HG02885 (cell line): ENCODE results near the gene LSS.

Experiments
- ATAC-seq: cut with Tn5 transposase; IDR thresholded peaks from one replicate; pipeline ENCODE4 v1.9.1; 2021; ENCODE audit warnings: mild to moderate bottlenecking; ENCODE audit not compliant: unreplicated experiment, poor library complexity

The LSS gene

DNA sequence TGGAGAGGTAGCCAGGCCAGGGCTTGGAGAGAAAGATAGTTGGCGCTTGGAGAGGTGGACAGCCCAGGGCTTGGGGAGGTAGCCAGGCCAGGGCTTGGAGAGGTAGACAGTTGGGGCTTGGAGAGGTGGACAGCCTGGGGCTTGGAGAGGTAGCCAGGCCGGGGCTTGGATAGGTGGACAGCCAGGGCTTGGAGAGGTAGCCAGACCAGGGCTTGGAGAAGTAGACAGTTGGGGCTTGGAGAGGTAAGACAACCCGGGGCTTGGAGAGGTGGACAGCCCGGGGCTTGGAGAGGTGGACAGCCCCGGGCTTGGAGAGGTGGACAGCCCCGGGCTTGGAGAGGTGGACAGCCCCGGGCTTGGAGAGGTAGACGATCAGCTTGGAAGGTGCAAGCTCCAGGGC lies 7.7 kb downstream of the LSS start:
- no peak for ATAC-seq

DNA sequence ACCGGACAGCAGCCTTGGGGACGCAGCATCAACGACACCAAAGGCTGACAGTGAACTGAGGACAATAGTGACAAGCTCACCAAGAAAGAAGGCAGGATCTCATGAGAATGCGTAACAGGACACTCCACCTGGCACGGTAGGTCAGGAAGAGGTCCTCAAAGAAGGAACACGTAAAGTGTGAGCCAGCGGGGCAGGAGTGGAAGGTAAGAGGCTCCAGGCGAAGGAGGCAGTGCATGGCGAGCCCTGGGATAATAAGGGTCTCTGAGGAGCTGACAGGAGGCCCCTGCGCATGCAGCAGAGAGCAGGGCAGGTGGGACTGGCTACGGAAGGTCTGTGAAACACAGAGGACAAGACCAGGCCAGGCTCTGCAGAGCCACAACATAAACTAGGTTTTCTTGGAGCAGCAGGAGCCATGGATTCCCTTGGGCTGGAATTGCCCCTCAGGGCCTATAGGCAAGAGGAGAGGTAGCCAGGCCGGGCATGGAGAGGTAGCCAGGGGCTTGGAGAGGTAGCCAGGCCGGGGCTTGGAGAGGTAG lies 8.2 kb downstream of the LSS start:
- ATAC-seq: no peak

DNA sequence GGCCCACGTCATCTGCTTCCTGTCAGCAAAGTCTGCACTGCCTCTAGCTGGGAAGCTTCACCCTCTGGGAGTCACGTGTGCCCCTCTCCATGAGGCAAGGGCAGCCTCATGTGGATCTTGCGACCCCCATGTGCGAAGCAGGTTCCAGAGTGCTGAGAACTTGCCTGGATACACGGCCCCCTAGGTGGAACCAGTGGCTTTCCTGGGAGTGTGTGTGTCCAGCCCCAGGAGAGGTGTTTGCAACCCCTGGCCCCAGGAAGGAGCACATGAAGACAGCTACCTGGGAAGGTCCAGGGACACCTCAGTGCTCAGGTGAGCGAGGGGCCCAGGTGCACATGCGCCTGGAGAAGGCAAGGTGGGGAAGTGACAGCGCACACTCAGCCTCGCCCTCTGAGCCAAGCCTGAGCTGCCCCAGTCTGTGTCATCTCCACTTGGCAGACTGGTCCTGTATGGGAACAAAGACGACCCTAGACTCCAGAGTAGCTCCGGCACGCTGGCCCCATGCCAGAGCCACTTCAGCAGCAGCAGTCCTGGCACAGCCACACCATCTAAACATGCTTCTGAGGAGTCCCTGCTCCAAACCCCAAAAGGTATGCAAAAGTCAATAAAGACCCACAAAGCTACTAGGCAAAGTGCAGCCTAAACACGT lies 8.9 kb downstream of the LSS start:
- no peak for ATAC-seq

DNA sequence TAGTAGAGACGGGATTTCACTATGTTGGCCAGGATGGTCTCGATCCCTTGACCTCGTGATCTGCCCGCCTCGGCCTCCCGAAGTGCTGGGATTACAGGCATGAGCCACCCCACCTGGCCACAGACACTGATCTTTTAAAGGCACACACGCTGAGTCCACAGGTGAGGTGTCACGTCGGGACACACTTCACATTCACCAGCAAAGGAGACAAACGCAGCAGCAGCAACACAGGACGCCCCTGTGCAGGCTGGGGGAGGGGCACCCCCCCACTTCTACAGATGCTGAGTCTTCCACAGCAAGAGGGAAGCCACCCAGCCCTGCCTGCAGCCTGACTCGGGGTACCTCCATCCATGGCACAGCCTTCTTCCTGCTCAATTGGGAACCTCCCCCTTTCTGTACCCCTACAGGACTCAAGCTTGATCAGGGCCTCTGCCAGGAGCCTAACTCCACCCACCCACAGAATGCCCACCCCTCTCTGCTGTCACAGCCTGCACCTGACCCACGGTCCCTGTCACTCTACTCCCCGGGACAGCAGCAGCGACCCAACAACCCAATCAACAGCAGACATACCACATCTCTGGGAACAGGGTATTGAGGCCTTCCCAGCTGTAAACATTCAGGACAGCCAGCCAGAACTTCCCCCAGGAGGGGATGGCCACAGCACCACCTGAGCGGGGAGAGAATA lies 9.5 kb downstream of the LSS start:
- ATAC-seq: no peak

DNA sequence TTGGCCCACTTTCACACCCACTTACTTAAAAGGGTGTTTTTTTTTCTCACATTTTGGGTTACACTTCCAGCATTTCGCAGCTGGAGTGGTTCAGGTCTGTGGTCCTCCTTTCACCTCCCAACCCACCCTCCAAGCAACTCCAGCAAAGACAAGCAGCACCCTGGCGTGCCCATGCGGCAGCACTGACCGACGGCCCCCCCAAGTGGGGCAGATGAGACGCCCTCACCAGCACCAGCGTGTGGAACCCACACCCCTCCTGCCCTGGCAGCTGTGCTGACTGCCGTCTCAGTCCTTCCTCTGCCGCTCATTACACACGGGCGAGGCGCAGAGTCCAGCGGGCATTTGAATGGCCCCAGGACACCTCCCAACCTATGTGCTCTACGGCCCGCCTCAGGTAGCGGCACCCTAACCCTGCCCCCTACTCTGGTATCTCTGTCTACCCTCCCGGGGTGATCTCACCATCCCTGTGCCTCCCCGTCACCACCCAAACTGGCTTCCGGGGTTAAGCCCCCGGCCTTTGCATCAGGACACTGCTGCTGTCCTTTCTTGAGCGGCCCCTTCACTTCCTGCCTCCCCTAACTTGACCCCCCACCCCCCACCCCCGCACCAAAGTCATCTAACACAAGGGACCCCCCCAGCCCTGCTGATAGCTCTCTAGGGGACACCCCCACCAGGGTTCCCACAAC lies 10.9 kb downstream of the LSS start:
- no peak for ATAC-seq

DNA sequence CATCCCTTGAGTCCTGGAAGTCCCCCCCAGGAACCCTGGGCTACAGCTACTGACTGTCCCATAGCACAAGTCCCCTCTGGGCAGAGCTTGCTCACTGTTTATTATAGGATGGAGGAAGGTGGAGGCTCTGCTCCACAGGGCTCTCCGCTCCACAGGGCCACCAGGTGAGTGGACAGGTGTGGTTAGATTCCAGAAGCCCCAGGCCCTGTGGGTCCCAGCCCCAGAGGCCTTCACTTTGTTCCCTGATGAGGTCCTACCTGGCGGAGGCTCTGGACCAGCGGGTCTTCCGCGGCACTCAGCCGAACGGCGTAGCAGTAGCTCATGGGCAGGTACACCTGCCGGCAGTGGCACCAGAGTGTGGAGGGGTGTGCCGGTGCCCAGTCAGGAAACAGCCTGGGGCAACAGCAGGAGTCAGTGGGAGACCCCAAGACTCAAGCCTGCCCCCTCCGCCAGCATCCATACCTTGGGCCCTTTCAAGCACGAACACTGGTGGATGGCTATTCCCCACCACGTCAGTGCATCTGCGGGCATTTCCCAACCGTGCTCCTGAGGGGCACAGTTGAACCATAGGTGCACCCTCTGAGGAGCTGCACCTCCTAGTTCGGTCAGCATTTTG lies 12.3 kb downstream of the LSS start:
- no peak for ATAC-seq

DNA sequence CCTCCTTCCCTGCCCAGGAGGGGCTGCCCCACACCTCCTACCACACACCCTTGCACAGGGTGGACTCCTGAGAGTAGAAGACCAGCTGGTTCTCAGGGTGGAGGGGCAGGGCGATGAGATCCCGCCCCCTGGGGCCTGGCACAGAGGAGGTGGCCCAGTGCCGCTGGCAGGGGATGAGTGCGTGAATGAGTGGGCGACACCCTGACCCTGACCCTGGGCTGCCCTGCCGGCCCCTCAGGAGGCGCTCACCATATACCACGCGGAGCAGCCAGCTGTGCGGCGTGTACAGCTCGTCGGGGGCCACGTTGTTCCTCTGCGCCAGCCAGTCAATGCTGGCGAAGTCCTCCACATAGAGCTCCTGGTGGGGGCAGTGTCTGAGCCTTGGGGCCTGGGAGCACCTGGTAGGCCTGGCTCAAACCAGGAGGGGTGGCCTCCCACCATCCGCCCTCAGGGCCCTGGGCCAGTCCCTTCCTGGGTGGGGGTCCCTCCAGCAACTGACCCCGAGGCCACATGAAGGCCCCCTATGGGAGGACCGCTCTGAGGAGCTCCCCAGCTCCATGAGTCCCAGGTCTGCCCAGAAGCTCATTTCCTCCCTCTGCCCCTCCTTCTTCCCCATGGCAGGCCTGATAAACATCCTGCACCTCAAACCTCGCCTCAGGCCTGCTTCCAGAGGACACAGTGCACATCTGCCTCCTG lies 13.0 kb downstream of the LSS start:
- ATAC-seq: no peak

DNA sequence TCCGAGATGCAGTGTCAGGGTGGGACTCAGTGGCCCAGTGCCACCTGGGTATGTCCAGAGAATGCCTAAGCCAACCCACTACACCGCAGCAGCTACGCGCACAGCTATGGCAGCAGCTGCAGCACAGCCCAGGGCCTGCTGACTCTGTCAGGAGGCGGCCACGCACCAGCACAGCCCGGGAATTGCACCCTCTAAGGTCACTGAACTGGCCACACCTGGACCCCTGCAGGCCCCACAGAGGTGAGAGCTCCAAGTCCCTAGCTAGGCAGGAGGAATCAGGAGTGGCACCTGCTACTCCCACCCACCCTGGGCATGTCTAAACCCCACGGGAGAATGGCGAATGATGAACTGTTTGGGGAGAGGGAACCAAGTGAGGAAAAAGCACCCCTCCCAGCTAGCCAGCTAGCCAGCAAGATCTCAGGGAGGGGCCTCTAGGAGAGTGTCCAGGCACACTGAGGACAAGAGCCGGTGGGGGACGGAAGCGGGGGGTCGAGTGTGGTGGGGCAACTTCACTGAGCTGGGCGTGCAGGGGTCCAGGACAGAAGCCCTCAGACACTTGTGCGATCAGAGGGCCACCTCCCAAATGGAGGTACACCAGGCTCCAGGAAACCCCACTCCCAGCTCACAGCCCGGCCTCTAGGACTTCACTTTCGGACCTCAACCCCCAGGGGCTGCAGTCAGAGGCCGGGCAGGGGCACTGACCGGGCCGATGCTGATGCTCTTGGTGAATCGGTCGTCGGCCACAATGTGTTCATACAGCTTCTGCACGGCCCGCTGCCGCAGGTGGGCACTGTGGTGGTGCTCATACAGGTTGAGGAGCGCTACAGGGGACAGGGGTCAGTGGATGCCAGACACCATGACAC lies 13.9 kb downstream of the LSS start:
- no peak for ATAC-seq

DNA sequence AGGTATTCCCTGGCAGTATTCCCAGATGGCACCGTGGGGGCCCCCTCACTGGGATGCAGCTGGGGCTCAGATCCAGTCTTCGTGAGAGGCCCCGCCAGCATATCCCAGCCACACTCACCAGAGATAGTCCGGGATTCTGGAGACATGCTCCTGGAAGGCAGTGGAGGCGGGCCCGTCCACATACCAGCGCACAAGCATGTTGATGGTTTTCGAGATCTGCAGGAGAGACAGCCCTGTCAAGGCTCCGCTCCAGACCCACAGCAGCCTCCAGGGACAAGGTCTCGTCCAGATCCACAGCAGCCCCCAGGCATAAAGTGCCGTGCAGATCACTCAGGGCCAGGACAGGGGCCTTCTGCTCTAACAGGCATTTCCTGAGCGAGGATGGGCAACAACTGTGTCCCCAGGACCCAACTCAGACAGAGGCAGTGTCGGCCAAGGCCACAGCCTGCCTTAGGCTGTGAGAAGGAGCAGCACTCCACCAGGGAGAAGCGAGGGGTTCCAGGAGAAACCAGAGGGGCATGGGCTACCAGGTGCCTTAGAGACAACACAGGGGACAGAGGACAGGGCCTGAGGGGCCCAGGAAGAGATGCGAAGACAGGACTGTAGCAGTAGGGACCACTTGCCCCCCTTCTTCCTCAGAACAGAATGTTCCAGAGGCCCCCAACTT lies 14.8 kb downstream of the LSS start:
- ATAC-seq: no peak

DNA sequence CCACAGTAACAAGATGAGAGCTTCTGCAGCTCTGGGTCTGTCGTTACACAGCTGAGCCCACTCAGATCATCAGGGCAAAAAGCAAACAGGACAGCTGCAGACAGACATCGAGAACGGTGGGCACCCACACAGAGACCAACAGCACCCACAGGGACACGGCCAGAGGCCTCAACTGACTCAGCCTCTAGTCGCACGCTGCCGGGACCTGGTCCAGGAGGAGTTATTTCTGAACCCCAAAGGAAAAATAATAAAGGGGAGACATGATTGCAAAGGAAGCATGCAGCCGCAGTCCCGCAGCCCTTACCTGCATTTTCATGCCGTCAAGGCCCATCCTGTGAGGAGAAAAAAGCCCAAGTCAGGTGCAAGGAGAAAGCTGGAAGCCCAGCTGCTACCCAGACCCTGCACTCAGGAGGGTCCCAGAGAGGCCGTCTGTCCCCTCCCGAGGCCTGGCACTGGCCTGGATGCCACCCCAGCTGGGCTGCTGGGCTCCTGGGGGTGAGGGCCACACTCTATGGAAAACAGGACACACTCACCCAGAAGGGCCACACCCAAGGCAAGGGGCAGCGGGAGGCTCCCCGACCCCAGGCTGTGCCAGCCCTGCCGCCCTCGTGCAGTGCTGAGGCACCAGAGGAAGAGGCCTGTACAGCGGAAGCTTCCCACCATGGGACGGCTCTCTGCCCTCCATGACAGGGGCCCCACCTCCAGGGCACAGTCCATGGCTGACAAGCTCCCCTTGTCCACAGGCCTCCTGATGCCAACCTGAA lies 15.7 kb downstream of the LSS start:
- no peak for ATAC-seq

DNA sequence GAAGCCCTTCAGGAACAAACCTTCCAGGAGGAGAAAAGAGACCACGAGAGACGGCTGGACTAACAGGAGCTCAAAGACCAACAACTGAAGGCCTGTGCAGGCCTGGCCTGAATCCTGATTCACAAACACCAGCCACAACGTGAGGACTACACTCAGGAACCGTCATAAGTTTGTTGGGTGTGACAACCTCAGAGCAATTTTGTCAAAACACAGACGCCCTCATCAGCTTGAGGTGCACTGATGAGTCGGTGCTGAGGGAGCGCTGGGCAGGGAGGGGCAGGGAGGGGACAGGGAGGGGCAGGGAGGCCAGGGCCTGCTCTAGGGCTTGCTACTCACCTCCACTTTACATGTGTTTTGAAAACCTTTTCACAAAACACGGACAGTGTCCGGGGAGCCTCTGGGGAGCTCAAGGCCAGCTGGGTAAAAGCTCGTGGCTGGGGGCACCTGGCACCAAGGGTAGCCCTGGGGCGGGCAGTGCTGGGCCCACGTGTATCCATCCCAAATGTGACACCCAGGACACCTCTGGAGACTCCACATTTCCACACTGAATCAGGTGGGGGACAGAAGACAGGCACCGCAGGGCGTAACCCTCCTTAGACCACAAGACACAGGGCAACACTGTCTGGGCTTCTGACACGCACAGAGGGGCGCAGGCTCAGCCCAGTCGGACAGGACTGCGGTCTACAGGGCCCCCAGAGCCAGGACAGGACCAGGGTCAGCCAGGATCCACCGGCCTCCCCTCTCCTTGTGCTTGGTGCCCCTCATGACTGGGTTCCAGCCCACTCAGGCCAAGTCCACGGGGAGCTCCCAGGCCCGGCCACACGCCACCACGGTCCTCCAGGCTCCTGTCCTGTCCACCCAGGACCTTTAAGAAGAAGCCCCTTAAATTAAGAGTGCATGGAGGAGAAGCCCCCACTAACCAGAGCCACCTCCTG lies 16.5 kb downstream of the LSS start:
- ATAC-seq: no peak

DNA sequence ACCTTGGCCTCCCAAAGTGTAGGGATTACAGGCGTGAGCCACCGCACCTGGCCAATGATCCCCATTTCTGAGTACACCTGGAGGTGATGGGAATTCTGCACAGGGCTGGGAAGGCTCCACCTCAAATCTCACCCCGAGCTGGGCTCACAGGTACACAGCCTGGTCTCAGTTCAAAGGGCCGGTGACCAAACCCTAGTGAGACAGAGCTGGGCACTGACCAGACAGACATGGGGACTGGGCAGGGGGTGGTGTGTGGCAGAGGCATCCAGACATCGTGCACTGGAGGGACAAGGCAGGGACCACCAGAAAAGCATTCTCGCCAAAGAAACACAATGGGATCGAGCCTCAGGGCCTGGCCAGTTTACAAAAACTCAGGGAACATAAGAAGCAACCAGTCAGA lies 17.2 kb downstream of the LSS start:
- ATAC-seq: no peak

DNA sequence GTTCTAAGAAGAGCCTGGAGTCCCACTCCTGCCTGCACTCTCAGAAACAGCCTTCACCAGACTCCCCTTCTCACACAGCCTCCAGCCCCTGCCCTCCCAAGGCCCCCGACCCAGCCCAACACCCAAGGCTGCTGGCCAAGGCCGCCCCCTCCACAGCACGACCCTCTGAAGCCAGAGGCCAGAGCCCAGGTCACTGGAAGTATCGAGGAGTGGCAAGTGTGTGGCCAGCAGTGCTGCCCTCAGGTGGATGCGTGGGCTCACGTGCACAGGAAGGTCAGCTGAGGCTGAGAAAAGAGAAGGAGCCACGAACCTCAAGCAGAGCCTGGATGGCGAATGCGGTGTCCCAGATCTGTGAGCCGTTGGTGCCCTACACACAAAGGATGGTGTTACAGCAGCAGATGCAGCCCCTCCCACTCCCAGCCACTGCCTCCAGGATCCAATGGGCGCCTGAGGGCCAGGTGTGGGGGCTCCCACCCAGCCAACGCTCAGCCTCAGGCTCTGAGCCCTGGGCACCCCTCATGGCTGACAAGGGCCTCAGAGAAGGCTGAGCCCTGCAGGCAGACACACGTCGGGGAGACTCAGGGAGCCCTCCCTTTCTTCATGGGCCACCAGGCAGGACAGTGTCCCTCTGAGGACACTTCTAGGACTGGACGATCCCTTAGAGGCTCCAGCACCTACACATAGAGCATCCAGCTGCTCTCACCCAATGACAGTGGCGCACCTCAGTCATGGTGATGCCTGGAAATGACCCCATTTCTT lies 18.0 kb downstream of the LSS start:
- ATAC-seq: no peak

DNA sequence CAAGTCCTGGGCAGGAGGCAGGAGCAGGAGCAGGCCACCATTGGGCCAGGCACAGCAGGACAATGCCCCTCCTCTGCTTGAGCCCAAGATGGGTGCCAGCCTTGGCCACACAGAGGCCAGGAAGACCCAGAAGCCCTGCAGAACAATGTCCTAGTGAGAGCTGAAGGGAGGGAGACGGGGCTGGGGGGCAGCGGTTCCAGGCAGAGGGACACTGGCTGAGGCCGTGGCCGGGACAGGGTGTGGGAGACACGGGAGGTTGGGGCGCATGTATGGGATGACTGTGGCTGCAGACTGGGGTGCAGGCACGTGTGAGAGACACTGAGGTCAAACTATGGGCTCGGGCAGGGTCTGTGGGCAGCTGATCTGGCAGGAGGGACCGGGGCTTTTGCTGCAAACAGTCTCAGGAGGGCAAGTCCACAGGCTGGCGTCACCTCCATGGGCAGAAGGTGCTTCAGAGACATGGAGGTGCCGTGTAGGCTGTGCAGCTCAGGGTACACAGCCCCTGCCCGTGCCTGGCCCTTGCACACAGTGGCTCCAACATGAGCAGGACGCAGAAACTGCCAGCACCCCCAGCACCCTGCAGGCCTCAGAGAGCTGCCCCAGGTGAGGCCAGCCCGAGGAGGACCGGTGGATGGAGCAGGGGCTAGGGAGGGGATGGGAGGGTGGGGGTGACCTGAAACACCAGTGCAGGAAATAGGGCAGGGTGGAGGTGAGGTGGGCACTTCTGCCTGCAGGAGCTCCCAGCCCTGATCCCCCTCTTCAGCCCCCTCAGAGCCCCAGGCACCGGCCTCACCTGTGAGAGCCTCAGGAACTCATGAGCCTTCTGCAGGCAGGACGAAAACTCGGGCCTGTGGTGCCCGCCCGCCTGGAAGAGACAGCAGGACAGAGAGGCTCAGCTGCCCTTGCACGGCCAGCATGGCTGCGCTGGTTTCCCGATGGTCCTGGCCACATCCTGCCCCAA lies 19.5 kb downstream of the LSS start:
- ATAC-seq: no peak

DNA sequence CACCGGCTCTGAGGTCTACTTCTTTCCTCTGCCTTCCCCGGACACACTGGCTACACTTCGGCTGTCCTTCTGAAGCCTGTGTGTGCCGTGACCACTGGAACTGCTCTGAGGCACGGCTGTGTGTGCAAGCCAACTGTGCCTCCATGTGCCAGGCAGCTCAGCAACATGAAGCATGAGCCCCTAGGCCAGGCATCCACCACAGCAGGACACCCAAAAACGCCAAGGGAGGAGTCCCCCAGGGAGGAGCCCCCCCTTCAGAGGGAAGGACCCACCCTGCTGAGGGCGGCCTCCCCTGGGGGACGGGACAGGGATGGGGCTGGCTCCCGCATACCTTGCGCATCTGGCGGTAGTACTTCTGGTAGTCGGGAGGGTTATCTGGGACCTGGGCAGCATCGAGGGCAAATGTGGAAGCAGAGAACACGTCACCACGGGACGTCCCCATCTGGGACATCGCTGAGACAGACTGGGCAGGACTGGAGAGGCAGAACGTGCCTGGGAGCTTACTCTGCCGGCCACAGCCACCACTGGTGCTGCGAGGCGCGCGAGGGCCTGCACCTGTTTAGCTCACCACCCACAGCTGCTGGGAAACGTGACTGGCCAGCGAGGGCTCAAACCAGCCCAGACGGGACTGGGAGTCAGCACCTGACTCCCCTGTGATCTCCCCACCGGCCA lies 20.5 kb downstream of the LSS start:
- no peak for ATAC-seq
